Activated CD4-positive, alpha-beta T cell treated with anti-CD3 and anti-CD28 coated beads, Interleukin-2, amount 10 ng/mL, durations not matched to agents 7 days and 5 days (primary cell): Measurements from ENCODE around the gene SLC34A2. TPM values are rescaled to one million over a fixed set of nuclear protein-coding genes. Genes with fewer than 3 reads are reported as not detected.
"Not testable (repeated sequence)": the region's sequence is repeated elsewhere in the genome, so short reads cannot be mapped to it uniquely, and the experiment has no call there.

ENCODE experiments used
- CTCF ChIA-PET: fragments of 350-600 bp; sonication (Branson Sonifier 250); formaldehyde crosslinking; loops from one replicate; lab custom pipeline; 2021; ENCODE audit warnings: antibody characterized with exemption; lab: Charles Lee
- POLR2A ChIA-PET: fragments of 350-600 bp; sonication (Branson Sonifier 250); formaldehyde crosslinking; loops from one replicate; lab custom pipeline; 2021; ENCODE audit warnings: antibody characterized with exemption; lab: Charles Lee
- DNase-seq: peaks from one replicate; pipeline ENCODE4 v3.0.0-alpha.2; 2020
- H3K27ac Mint-ChIP-seq: one replicate; pipeline ENCODE4 v1.8.0; 2021; ENCODE audit warnings: mild to moderate bottlenecking, moderate library complexity, mixed read lengths
- H3K27me3 Mint-ChIP-seq: one replicate; pipeline ENCODE4 v1.8.0; 2021; ENCODE audit warnings: mixed read lengths
- H3K36me3 Mint-ChIP-seq: one replicate; pipeline ENCODE4 v1.8.0; 2021; ENCODE audit warnings: low read depth, mixed read lengths
- H3K4me1 Mint-ChIP-seq: one replicate; pipeline ENCODE4 v1.8.0; 2021; ENCODE audit warnings: mixed read lengths
- H3K4me3 Mint-ChIP-seq: one replicate; pipeline ENCODE4 v1.8.0; 2021; ENCODE audit warnings: mild to moderate bottlenecking, moderate library complexity, mixed read lengths
- H3K9me3 Mint-ChIP-seq: one replicate; pipeline ENCODE4 v1.8.0; 2021; ENCODE audit warnings: mixed read lengths
- total RNA-seq, 2 experiments: library from RNA; stranded (reverse); gene quantifications; one replicate each; pipeline ENCODE4 v1.2.3, GENCODE V29; 2021

SLC34A2 gene, protein sequence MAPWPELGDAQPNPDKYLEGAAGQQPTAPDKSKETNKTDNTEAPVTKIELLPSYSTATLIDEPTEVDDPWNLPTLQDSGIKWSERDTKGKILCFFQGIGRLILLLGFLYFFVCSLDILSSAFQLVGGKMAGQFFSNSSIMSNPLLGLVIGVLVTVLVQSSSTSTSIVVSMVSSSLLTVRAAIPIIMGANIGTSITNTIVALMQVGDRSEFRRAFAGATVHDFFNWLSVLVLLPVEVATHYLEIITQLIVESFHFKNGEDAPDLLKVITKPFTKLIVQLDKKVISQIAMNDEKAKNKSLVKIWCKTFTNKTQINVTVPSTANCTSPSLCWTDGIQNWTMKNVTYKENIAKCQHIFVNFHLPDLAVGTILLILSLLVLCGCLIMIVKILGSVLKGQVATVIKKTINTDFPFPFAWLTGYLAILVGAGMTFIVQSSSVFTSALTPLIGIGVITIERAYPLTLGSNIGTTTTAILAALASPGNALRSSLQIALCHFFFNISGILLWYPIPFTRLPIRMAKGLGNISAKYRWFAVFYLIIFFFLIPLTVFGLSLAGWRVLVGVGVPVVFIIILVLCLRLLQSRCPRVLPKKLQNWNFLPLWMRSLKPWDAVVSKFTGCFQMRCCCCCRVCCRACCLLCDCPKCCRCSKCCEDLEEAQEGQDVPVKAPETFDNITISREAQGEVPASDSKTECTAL
- total RNA-seq, result not detected

DNA sequence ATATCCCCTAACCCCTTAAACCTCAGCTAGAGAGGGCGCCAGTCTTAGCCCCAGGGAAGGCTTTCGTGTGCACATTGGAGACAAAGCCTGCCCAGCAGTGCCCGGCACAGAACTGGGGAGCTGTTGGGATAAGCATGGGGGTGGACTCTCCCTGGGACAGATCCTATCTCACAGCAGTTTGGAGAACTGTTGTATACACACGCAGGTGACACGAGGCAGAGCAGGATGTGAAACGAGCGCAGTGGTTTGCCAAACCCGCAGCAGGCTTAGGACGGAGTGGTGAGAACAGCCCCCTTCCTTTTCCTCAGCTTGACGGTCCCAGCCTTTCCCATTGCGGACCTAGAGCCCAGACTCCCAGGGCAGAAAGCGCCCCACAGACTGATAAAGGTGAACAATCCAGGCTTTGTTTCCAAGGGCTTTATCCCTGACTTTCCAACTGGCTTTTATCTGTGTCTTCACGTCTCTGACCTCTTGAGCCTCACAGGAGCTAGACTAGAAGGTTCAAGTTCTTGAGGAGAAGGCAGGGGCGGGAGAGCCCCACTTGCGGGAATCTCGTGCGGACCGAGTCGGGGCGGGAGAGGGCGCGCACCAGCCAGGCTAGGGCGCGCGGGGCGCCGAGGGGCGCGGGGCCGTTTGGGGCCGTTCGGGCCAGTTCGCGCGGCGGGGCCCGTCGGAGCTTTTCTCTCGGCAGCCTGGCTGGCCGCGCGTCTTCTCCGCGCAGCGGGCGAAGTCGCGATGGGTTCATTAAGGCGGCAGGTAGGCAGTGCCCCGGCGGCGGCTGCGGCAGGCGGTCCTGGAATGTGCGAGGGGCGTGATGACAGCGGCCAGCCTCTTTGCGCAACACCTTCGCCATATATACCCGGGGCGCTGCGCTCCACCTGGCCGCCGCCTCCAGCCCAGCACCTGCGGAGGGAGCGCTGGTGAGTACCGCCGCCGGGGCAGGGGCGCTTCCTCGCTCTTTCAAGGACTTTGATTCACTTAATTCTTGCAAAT lies at the start of gene SLC34A2:
TSS of gene SLC34A2 (plus strand) at position 881 of the 993 bp plus-strand sequence. CDS start 6,650 bp downstream, outside the sequence.
- H3K4me1 Mint-ChIP-seq, result peaks cover 9% of the 10 kb centered on the region
- H3K27ac Mint-ChIP-seq, result no peak within 1 kb of the TSS
- CTCF ChIA-PET, result interaction anchor here (1.1 kb wide), 1 partner anchor 12 kb away, joined by 4 read pairs; no protein-coding TSS in a partner anchor
- H3K27me3 Mint-ChIP-seq, result peaks cover 44% of the 10 kb centered on the region
- no peak within 1 kb of the TSS for H3K4me3 Mint-ChIP-seq
- POLR2A ChIA-PET, result no interaction called here
- no peaks in the 10 kb centered on the region for H3K36me3 Mint-ChIP-seq
- no peak for DNase-seq
- H3K9me3 Mint-ChIP-seq, result no peaks in the 10 kb centered on the region

- ChIA-PET CTCF (interaction anchor here (0.5 kb wide), 1 partner anchor 144 kb away, joined by 4 read pairs; no protein-coding TSS in a partner anchor), POLR2A (no interaction called here)
- H3K27me3 Mint-ChIP-seq, result no peaks in the 10 kb centered on the region
- H3K9me3 Mint-ChIP-seq, result no peaks in the 10 kb centered on the region
- no peak overlapping the region for H3K4me3 Mint-ChIP-seq
- H3K36me3 Mint-ChIP-seq, result no peaks in the 10 kb centered on the region
- no peaks in the 10 kb centered on the region for H3K4me1 Mint-ChIP-seq
- no peak for DNase-seq
- no peak overlapping the region for H3K27ac Mint-ChIP-seq
Observed at GRCh38 chr4:25608644-25609043, 47.0 kb upstream of the SLC34A2 start.

- ChIA-PET POLR2A (no interaction called here), CTCF (interaction anchor here (0.7 kb wide), 1 partner anchor 154 kb away, joined by 4 read pairs; no protein-coding TSS in a partner anchor)
- Mint-ChIP-seq H3K9me3 (no peaks in the 10 kb centered on the region), H3K4me3 (no peak overlapping the region), H3K27me3 (no peaks in the 10 kb centered on the region), H3K36me3 (no peaks in the 10 kb centered on the region), H3K27ac (no peak overlapping the region), H3K4me1 (no peaks in the 10 kb centered on the region)
- no peak for DNase-seq
Observed at GRCh38 chr4:25609976-25610375, 45.7 kb upstream of the SLC34A2 start.

GRCh38 chr4:25613613-25614012 lies 42.0 kb upstream of the SLC34A2 start:
- DNase-seq, CTCF ChIA-PET, H3K27me3 Mint-ChIP-seq, H3K4me3 Mint-ChIP-seq, POLR2A ChIA-PET, H3K36me3 Mint-ChIP-seq, H3K4me1 Mint-ChIP-seq, H3K27ac Mint-ChIP-seq, H3K9me3 Mint-ChIP-seq: not testable (repeated sequence)

DNA sequence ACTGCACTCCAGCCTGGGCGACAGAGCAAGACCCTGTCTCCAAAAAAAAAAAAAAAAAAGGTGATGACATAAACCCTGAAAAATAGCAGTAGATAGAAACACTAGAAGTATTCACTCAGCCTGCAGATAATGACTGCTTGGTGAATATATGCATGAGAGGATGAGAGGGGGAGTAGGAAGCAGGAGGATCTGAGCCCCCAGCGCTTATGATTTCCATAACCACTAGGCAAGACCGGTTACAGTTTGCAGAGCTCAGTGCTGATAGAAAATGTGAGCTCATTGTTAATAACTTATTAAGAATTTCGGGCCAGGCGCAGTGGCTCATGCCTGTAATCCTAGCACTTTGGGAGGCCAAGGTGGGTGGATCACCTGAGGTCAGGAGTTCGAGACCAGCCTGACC lies 40.8 kb upstream of the SLC34A2 start:
- Mint-ChIP-seq H3K4me3 (no peak overlapping the region), H3K9me3 (no peaks in the 10 kb centered on the region), H3K27me3 (no peaks in the 10 kb centered on the region), H3K36me3 (no peaks in the 10 kb centered on the region), H3K27ac (no peak overlapping the region), H3K4me1 (no peaks in the 10 kb centered on the region)
- no peak for DNase-seq
- CTCF ChIA-PET, result interaction anchor here (0.7 kb wide), 1 partner anchor 49 kb away, joined by 3 read pairs; no protein-coding TSS in a partner anchor
- POLR2A ChIA-PET, result no interaction called here

GRCh38 chr4:25621027-25621930 lies 34.4 kb upstream of the SLC34A2 start:
- no peaks in the 10 kb centered on the region for H3K9me3 Mint-ChIP-seq
- H3K4me1 Mint-ChIP-seq, result peaks cover 6% of the 10 kb centered on the region
- H3K4me3 Mint-ChIP-seq, result no peak overlapping the region
- H3K36me3 Mint-ChIP-seq, result no peaks in the 10 kb centered on the region
- peaks cover 5% of the 10 kb centered on the region for H3K27me3 Mint-ChIP-seq
- H3K27ac Mint-ChIP-seq, result no peak overlapping the region
- POLR2A ChIA-PET, result no interaction called here
- CTCF ChIA-PET, result interaction anchor here (1.1 to 1.5 kb wide), 2 partner anchors 9 to 10 kb away, joined by 3 to 4 read pairs; no protein-coding TSS in a partner anchor
- DNase-seq, result no peak

DNA sequence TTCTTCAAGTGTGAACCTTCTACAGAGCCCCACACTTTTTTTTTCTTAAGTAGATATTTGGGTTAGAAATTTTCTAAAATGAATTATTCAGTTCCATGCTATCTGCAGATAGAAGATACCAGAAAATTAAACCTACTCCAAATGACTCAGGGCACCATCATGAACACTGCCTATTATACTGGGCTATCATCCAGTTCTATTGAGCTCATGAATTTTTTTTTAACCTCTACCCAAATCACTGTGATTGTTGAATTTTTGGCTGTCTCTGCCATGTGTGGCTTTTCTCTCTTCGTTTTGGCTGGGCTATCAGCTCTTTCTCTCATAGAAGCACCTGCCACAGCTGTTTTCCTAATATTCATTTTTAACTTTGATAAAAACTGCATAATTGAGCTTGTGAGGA lies 31.0 kb upstream of the SLC34A2 start:
- peaks cover 6% of the 10 kb centered on the region for H3K4me1 Mint-ChIP-seq
- DNase-seq, result no peak
- H3K4me3 Mint-ChIP-seq, result no peak overlapping the region
- ChIA-PET POLR2A (no interaction called here), CTCF (no interaction called here)
- H3K36me3 Mint-ChIP-seq, result no peaks in the 10 kb centered on the region
- H3K9me3 Mint-ChIP-seq, result no peaks in the 10 kb centered on the region
- H3K27me3 Mint-ChIP-seq, result peaks cover 5% of the 10 kb centered on the region
- no peak overlapping the region for H3K27ac Mint-ChIP-seq

- Mint-ChIP-seq H3K4me3 (no peak overlapping the region), H3K4me1 (no peaks in the 10 kb centered on the region), H3K36me3 (no peaks in the 10 kb centered on the region), H3K9me3 (no peaks in the 10 kb centered on the region), H3K27ac (no peak overlapping the region), H3K27me3 (no peaks in the 10 kb centered on the region)
- POLR2A ChIA-PET, result no interaction called here
- no peak for DNase-seq
- CTCF ChIA-PET, result interaction anchor here (0.6 kb wide), 1 partner anchor 115 kb away, joined by 4 read pairs; no protein-coding TSS in a partner anchor
Observed at GRCh38 chr4:25628451-25628850, 27.2 kb upstream of the SLC34A2 start.

GRCh38 chr4:25632135-25632534 lies 23.5 kb upstream of the SLC34A2 start:
- no peaks in the 10 kb centered on the region for H3K9me3 Mint-ChIP-seq
- no peak overlapping the region for H3K27ac Mint-ChIP-seq
- no peak for DNase-seq
- POLR2A ChIA-PET, result no interaction called here
- CTCF ChIA-PET, result no interaction called here
- H3K27me3 Mint-ChIP-seq, result no peaks in the 10 kb centered on the region
- H3K36me3 Mint-ChIP-seq, result no peaks in the 10 kb centered on the region
- H3K4me3 Mint-ChIP-seq, result no peak overlapping the region
- no peaks in the 10 kb centered on the region for H3K4me1 Mint-ChIP-seq

DNA sequence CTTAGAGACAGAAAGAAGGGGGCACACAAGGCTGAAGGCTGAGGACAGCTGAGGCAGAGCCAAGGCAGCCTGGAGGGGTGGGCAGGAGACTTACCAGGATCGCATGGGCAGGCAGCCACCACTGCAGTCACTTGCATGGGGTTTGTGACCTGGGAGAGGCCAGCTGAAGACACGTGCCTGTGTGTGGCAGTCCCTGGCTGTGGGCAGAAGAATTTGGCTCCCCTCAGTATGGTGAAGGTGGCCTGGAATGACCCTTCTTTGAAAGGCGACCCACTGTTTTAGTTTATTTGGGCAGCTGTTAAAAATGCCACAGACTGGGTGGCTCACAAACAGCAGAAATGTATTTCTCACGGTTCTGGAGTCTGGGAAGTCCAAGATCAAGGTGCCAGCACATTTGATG lies 22.1 kb upstream of the SLC34A2 start:
- CTCF ChIA-PET, result no interaction called here
- H3K9me3 Mint-ChIP-seq, result no peaks in the 10 kb centered on the region
- no peaks in the 10 kb centered on the region for H3K36me3 Mint-ChIP-seq
- no peaks in the 10 kb centered on the region for H3K27me3 Mint-ChIP-seq
- POLR2A ChIA-PET, result no interaction called here
- H3K4me1 Mint-ChIP-seq, result no peaks in the 10 kb centered on the region
- no peak overlapping the region for H3K27ac Mint-ChIP-seq
- no peak overlapping the region for H3K4me3 Mint-ChIP-seq
- DNase-seq, result no peak

- no peaks in the 10 kb centered on the region for H3K9me3 Mint-ChIP-seq
- H3K27me3 Mint-ChIP-seq, result no peaks in the 10 kb centered on the region
- POLR2A ChIA-PET, result no interaction called here
Observed at GRCh38 chr4:25635501-25635900, 20.1 kb upstream of the SLC34A2 start.

More at GRCh38 chr4:25635501-25635900, 20.1 kb upstream of the SLC34A2 start:
- Mint-ChIP-seq H3K4me1 (no peaks in the 10 kb centered on the region), H3K27ac (no peak overlapping the region), H3K4me3 (no peak overlapping the region), H3K36me3 (no peaks in the 10 kb centered on the region)
- no peak for DNase-seq
- CTCF ChIA-PET, result no interaction called here
